K562 (cell line): ENCODE data around the gene ELOVL2. TPM values are rescaled to one million over a fixed set of nuclear protein-coding genes. Genes with fewer than 3 reads are reported as not detected.

Source experiments
- ATAC-seq: fragments of 200-7000 bp; cut with Tn5 transposase; 3 replicates; pipeline ENCODE4 v1.9.1; 2020; ENCODE audit warnings: moderate library complexity
- BruUV-seq: library from RNA; stranded (reverse); fragments of 400-500 nt; replicated peaks from 2 replicates; lab custom pipeline; 2021; lab: Mats Ljungman, UMichigan
- CTCF ChIA-PET: fragments of 300-600 bp; formaldehyde crosslinking; extraction: SDS; loops from one replicate; lab custom pipeline; 2021; ENCODE audit warnings: low intra/inter-chr PET ratio; lab: Yijun Ruan, JAX
- POLR2A ChIA-PET: fragments of 300-600, 350-650 bp; sonication (Branson Sonifier 250); formaldehyde crosslinking; extraction: SDS; loops from one replicate; lab custom pipeline; 2021; ENCODE audit warnings: antibody characterized with exemption, inconsistent platforms; lab: Yijun Ruan, JAX
- DNase-seq, 4 experiments: peaks; one replicate each; pipeline versions ENCODE4 v3.0.0 to v3.0.0-alpha.2; 2011 to 2018; ENCODE audit warnings: low spot score in 3 of 4, mixed read lengths in 3 of 4; ENCODE audit errors: extremely low read depth in 1 of 4
- FAIRE-seq: peaks from 2 replicates; lab custom pipeline; 2011; peaks lifted over from hg19 to GRCh38; lab: Jason Lieb, UNC
- H2AFZ ChIP-seq: 2 replicates; pipeline ENCODE4 v1.6.0; 2011; ENCODE audit warnings: low read depth, low read length, control low read depth, inconsistent platforms
- H3K27ac ChIP-seq: fragments of 200-600 bp; 3 replicates; pipeline ENCODE4 v1.8.0; 2011; ENCODE audit warnings: low read depth, mild to moderate bottlenecking, control low read depth, inconsistent platforms, low read length, moderate library complexity, mixed read lengths; ENCODE audit errors: extremely low read depth
- H3K27me3 ChIP-seq, 2 experiments: fragments of 300-600 bp in 1 of 2; 2 replicates in 1 of 2; 3 replicates in 1 of 2; pipeline versions ENCODE4 v1.6.0 to v1.8.0; 2011; ENCODE audit warnings: inconsistent platforms in 2 of 2, low read length in 2 of 2, mild to moderate bottlenecking in 1 of 2, mixed read lengths in 1 of 2, moderate library complexity in 1 of 2; ENCODE audit not compliant: control insufficient read depth in 2 of 2, insufficient read depth in 2 of 2
- H3K36me3 ChIP-seq: fragments of 300-600 bp; 3 replicates; pipeline ENCODE4 v1.8.0; 2011; ENCODE audit warnings: mild to moderate bottlenecking, low read length, inconsistent platforms; ENCODE audit not compliant: control insufficient read depth, insufficient read depth
- H3K4me1 ChIP-seq, 2 experiments: fragments of 200-600 bp in 1 of 2; replicated peaks in 1 of 2; 2 replicates in 1 of 2; 3 replicates in 1 of 2; pipeline versions ENCODE4 v1.5.1 to v1.8.0; 2011; ENCODE audit warnings: inconsistent platforms in 2 of 2, low read length in 2 of 2, mild to moderate bottlenecking in 1 of 2, mixed read lengths in 1 of 2, moderate library complexity in 1 of 2; ENCODE audit not compliant: control insufficient read depth in 2 of 2, insufficient read depth in 2 of 2
- H3K4me2 ChIP-seq: 2 replicates; pipeline ENCODE4 v1.6.1; 2011; ENCODE audit warnings: low read length, control low read depth, inconsistent platforms, mixed read lengths; ENCODE audit not compliant: insufficient read depth
- H3K4me3 ChIP-seq: fragments of 200-600 bp; sonication (generic), shearing (Covaris generic); 2 replicates; pipeline ENCODE4 v1.5.1; 2016; ENCODE audit warnings: control low read depth, inconsistent platforms
- H3K79me2 ChIP-seq: fragments of 200-600 bp; 3 replicates; pipeline ENCODE4 v1.8.0; 2011; ENCODE audit warnings: low read length, inconsistent platforms; ENCODE audit not compliant: control insufficient read depth, insufficient read depth
- H3K9ac ChIP-seq, 2 experiments: 2 replicates each; pipeline versions ENCODE4 v1.6.0 to v1.6.1; 2011; ENCODE audit warnings: low read depth in 2 of 2, low read length in 2 of 2, control low read depth in 1 of 2, inconsistent platforms in 1 of 2, mild to moderate bottlenecking in 1 of 2, mixed read lengths in 1 of 2; ENCODE audit not compliant: insufficient read depth in 1 of 2
- H3K9me1 ChIP-seq: one replicate; pipeline ENCODE4 v1.6.0; 2011; ENCODE audit warnings: inconsistent platforms, mild to moderate bottlenecking, low read length, moderate library complexity; ENCODE audit not compliant: control insufficient read depth, insufficient read depth
- H3K9me3 ChIP-seq: replicated peaks from 2 replicates; pipeline ENCODE4 v1.5.1; 2011; ENCODE audit warnings: low read depth, low read length, inconsistent platforms; ENCODE audit not compliant: control insufficient read depth, insufficient read depth
- H4K20me1 ChIP-seq: replicated peaks from 2 replicates; pipeline ENCODE4 v1.6.1; 2011; ENCODE audit warnings: low read length, inconsistent platforms, mixed read lengths; ENCODE audit not compliant: control insufficient read depth, insufficient read depth
- ARID1B ChIP-seq: fragments of 450-650 bp; IDR thresholded peaks from 2 replicates; pipeline ENCODE4 v1.6.1; 2016; ENCODE audit warnings: antibody characterized with exemption, mild to moderate bottlenecking, inconsistent platforms
- CEBPZ ChIP-seq: fragments of 150-350 bp; IDR thresholded peaks from 2 replicates; pipeline ENCODE4 v1.6.1; 2014; ENCODE audit warnings: low read depth, mild to moderate bottlenecking, low read length, borderline replicate concordance
- CREB3 ChIP-seq: fragments of 450-650 bp; conservative IDR thresholded peaks from 2 replicates; pipeline ENCODE4 v1.6.1; 2016; ENCODE audit warnings: missing genetic modification characterization, low read depth, mild to moderate bottlenecking, missing compliant biosample characterization, moderate library complexity
- NCOA6 ChIP-seq: fragments of 450-650 bp; IDR thresholded peaks from 2 replicates; pipeline ENCODE4 v1.6.1; 2017; ENCODE audit warnings: mild to moderate bottlenecking
- ZNF280A ChIP-seq: fragments of 450-650 bp; IDR thresholded peaks from 2 replicates; pipeline ENCODE4 v1.6.1; 2018; ENCODE audit warnings: mild to moderate bottlenecking, low read depth; ENCODE audit not compliant: partially characterized antibody
- ZNF79 ChIP-seq: fragments of 250-450 bp; sonication (Bioruptor Pico); IDR thresholded peaks from 2 replicates; pipeline ENCODE4 v1.4.0; 2020; ENCODE audit warnings: low read depth, mild to moderate bottlenecking, moderate library complexity
- WGBS: fragments of 100-300 bp; shearing (Covaris generic); methylation state at CpG from one replicate; pipeline ENCODE4 v1.1.6; 2016; ENCODE audit warnings: low coverage, mixed read lengths; ENCODE audit not compliant: insufficient coverage; ENCODE audit errors: missing lambda C conversion rate; 5-methylcytosine and 5-hydroxymethylcytosine counted together
- in situ Hi-C: fragments of 300-500 bp; cut with MboI; formaldehyde crosslinking; loops from 4 replicates; pipeline ENCODE4 v1.15.0; 2018; ENCODE audit warnings: inconsistent platforms, mixed read lengths
- intact Hi-C: fragments of 100-400 bp; cut with micrococcal nuclease; formaldehyde crosslinking; loops from 2 replicates; pipeline ENCODE4 v1.14.2; 2022
- polyA plus RNA-seq, 8 experiments: library from polyadenylated mRNA; depleted of rRNA in 4 of 8; stranded (reverse) in 5 of 8; unstranded in 3 of 8; fragments of >200 nt; fragmentation: Nextera tagmentation in 2 of 8; fragmentation: Illumina TruSeq in 1 of 8; extraction: Ambion mirVana in 2 of 8; extraction: Trizol in 1 of 8; gene quantifications; 2 replicates each; pipeline versions ENCODE4 v1.2.1 to v1.2.3, GENCODE V29; 2011 to 2014; ENCODE audit warnings: inconsistent platforms in 1 of 8, missing spikeins in 1 of 8
- total RNA-seq, 7 experiments: library from RNA; depleted of rRNA in 6 of 7; stranded (reverse); fragments of >200 nt in 6 of 7; fragmentation: Illumina TruSeq in 2 of 7; extraction: Trizol in 2 of 7; gene quantifications; 2 replicates each; pipeline versions ENCODE4 v1.2.1 to v1.2.3, GENCODE V29; 2011 to 2021; ENCODE audit warnings: low replicate concordance in 1 of 7

Gene ELOVL2
- total and polyA plus RNA-seq, 9 of the 15 experiments (the other 6 are each of a cell fraction or from before 2014, with no cell fraction given): 0.05 to 0.96 (median 0.31) TPM

- H3K27me3 ChIP-seq: peaks cover 5 to 23% of the 10 kb centered on the region in 2 experiments; a peak in 3 of 5 replicates
- 0% methylated on average over 4 of the region's 4 CpGs for WGBS
- no peak overlapping the region for H3K9ac ChIP-seq
- H3K9me1 ChIP-seq: no peaks in the 10 kb centered on the region
- no peaks in the 10 kb centered on the region for H3K4me1 ChIP-seq
- BruUV-seq: no TSS peak
- POLR2A ChIA-PET: interaction anchor here (0.6 to 1.0 kb wide), 3 partner anchors 8 to 85 kb away, joined by 3 read pairs; no protein-coding TSS in a partner anchor
- in situ Hi-C loops (no loop called here), intact Hi-C loops (no loop called here)
- H2AFZ ChIP-seq: no peak overlapping the region
- CTCF ChIA-PET: no interaction called here
- no peak overlapping the region for H3K4me2 ChIP-seq
- H3K4me3 ChIP-seq: no peak overlapping the region
- H3K79me2 ChIP-seq: no peaks in the 10 kb centered on the region
- H4K20me1 ChIP-seq: no peaks in the 10 kb centered on the region
- no peak overlapping the region for H3K27ac ChIP-seq
- no peak for FAIRE-seq
- no peak for ATAC-seq
- no peaks in the 10 kb centered on the region for H3K9me3 ChIP-seq
- TF ChIP-seq NCOA6: no peak
- TF ChIP-seq, all 486 proteins: peak for 0
- no peak for DNase-seq
- H3K36me3 ChIP-seq: no peaks in the 10 kb centered on the region
These were observed 7.8 kb downstream of the ELOVL2 start for GRCh38 chr6:11036351-11036740.

- Histone ChIP-seq H3K4me2 (no peak overlapping the region), H3K27me3 (peaks cover 6 to 19% of the 10 kb centered on the region in 2 experiments; a peak in 3 of 5 replicates), H3K27ac (no peak overlapping the region), H3K9ac (no peak overlapping the region), H3K9me1 (no peaks in the 10 kb centered on the region), H3K36me3 (no peaks in the 10 kb centered on the region), H3K4me3 (no peak overlapping the region), H3K4me1 (no peaks in the 10 kb centered on the region), H2AFZ (no peak overlapping the region), H3K9me3 (no peaks in the 10 kb centered on the region), H4K20me1 (no peaks in the 10 kb centered on the region), H3K79me2 (no peaks in the 10 kb centered on the region)
- no peak for ATAC-seq
- ChIA-PET POLR2A (interaction anchor here (0.6 to 1.1 kb wide), 3 partner anchors 8 to 84 kb away, joined by 3 to 4 read pairs (median 3); no protein-coding TSS in a partner anchor), CTCF (no interaction called here)
- whole genome bisulfite sequencing: 4% methylated on average over 7 of the region's 7 CpGs
- intact Hi-C loops: no loop called here
- in situ Hi-C loops: no loop called here
- no TSS peak for BruUV-seq
- no peak for DNase-seq
- no peak for FAIRE-seq
- TF ChIP-seq CREB3: no peak
- no peak for TF ChIP-seq ZNF79
- TF ChIP-seq ZNF280A: no peak
- no peak for TF ChIP-seq ARID1B
- TF ChIP-seq CEBPZ: no peak
These were observed 8.3 kb downstream of the ELOVL2 start for GRCh38 chr6:11035616-11036350.
